ENCODE data around the gene ELF5. TPM values are rescaled to one million over a fixed set of nuclear protein-coding genes. Genes with fewer than 3 reads are reported as not detected.

The ELF5 gene
- total RNA-seq = not detected in 2 replicates
- polyA plus RNA-seq (2012) = not detected

- DNase-seq (ENCODE audit: low read depth) = no peak
Observed at GRCh38 chr11:34513682-34514449, at the start of gene ELF5. TSS of gene ELF5 (minus strand) at chr11:34513794. CDS start at chr11:34505749, 8,045 bp downstream.

- no peak for DNase-seq (ENCODE audit: low read depth)
Observed at GRCh38 chr11:34562976-34563375, 49.4 kb upstream of the ELF5 start.

- DNase-seq (ENCODE audit: low read depth) = no peak
Observed at GRCh38 chr11:34560511-34560910, 46.9 kb upstream of the ELF5 start.

GRCh38 chr11:34558673-34559072, 45.1 kb upstream of the ELF5 start:
- no peak for DNase-seq (ENCODE audit: low read depth)

- no peak for DNase-seq (ENCODE audit: low read depth)
Observed at GRCh38 chr11:34558211-34558610, 44.6 kb upstream of the ELF5 start.

- DNase-seq (ENCODE audit: low read depth) = no peak
Observed at GRCh38 chr11:34552270-34552669, 38.7 kb upstream of the ELF5 start.

- no peak for DNase-seq (ENCODE audit: low read depth)
Observed at GRCh38 chr11:34549271-34549670, 35.7 kb upstream of the ELF5 start.

GRCh38 chr11:34548278-34548677, 34.7 kb upstream of the ELF5 start:
- DNase-seq (ENCODE audit: low read depth) = no peak

- no peak for DNase-seq (ENCODE audit: low read depth)
Observed at GRCh38 chr11:34546511-34547209, 33.1 kb upstream of the ELF5 start.

GRCh38 chr11:34542089-34542488, 28.5 kb upstream of the ELF5 start:
- no peak for DNase-seq (ENCODE audit: low read depth)

GRCh38 chr11:34540870-34541269, 27.3 kb upstream of the ELF5 start:
- DNase-seq (ENCODE audit: low read depth) = no peak

- no peak for DNase-seq (ENCODE audit: low read depth)
Observed at GRCh38 chr11:34537636-34538035, 24.0 kb upstream of the ELF5 start.

- DNase-seq (ENCODE audit: low read depth) = no peak
Observed at GRCh38 chr11:34536056-34536455, 22.5 kb upstream of the ELF5 start.

- no peak for DNase-seq (ENCODE audit: low read depth)
Observed at GRCh38 chr11:34534826-34535225, 21.2 kb upstream of the ELF5 start.

GRCh38 chr11:34531663-34532062, 18.1 kb upstream of the ELF5 start:
- DNase-seq (ENCODE audit: low read depth) = no peak

- DNase-seq (ENCODE audit: low read depth) = no peak
Observed at GRCh38 chr11:34530545-34531234, 17.1 kb upstream of the ELF5 start.

GRCh38 chr11:34529643-34530042, 16.0 kb upstream of the ELF5 start:
- no peak for DNase-seq (ENCODE audit: low read depth)

GRCh38 chr11:34528072-34528471, 14.5 kb upstream of the ELF5 start:
- DNase-seq (ENCODE audit: low read depth) = no peak

GRCh38 chr11:34525888-34526657, 12.5 kb upstream of the ELF5 start:
- no peak for DNase-seq (ENCODE audit: low read depth)

- DNase-seq (ENCODE audit: low read depth) = no peak
Observed at GRCh38 chr11:34525098-34525497, 11.5 kb upstream of the ELF5 start.

GRCh38 chr11:34524696-34525095, 11.1 kb upstream of the ELF5 start:
- DNase-seq (ENCODE audit: low read depth) = no peak

All from myocyte (in vitro differentiated cells).